Gastroesophageal sphincter (tissue), 3 donors: ENCODE measurements around the gene UTP14A.

ENCODE experiments used
- POLR2A ChIP-seq, 2 donors: fragments of 450-650 bp; IDR thresholded peaks; one replicate each; pipeline ENCODE4 v1.6.1; 2017; ENCODE audit warnings: antibody characterized with exemption in 2 of 2, mild to moderate bottlenecking in 2 of 2, moderate library complexity in 1 of 2
- POLR2AphosphoS5 ChIP-seq: sonication (generic); formaldehyde crosslinking; IDR thresholded peaks from one replicate; pipeline ENCODE4 v1.6.1; 2017; ENCODE audit warnings: antibody characterized with exemption
- TF ChIP-seq, protein P1 (sequence below), 4 experiments: fragments of 200-600 bp in 2 of 4; fragments of 450-650 bp in 2 of 4; sonication (generic) in 1 of 4; IDR thresholded peaks; one replicate each; pipeline ENCODE4 v1.5.1; 2017 to 2019; ENCODE audit warnings: antibody characterized with exemption in 4 of 4, mild to moderate bottlenecking in 2 of 4, moderate library complexity in 2 of 4

GRCh38 chrX:129963729-129964128 lies 57.8 kb downstream of the UTP14A start:
- TF ChIP-seq, protein P1, sequence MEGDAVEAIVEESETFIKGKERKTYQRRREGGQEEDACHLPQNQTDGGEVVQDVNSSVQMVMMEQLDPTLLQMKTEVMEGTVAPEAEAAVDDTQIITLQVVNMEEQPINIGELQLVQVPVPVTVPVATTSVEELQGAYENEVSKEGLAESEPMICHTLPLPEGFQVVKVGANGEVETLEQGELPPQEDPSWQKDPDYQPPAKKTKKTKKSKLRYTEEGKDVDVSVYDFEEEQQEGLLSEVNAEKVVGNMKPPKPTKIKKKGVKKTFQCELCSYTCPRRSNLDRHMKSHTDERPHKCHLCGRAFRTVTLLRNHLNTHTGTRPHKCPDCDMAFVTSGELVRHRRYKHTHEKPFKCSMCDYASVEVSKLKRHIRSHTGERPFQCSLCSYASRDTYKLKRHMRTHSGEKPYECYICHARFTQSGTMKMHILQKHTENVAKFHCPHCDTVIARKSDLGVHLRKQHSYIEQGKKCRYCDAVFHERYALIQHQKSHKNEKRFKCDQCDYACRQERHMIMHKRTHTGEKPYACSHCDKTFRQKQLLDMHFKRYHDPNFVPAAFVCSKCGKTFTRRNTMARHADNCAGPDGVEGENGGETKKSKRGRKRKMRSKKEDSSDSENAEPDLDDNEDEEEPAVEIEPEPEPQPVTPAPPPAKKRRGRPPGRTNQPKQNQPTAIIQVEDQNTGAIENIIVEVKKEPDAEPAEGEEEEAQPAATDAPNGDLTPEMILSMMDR (IDR thresholded peaks at IDR 0.05) = no peak
- TF ChIP-seq POLR2AphosphoS5 = no peak
- TF ChIP-seq POLR2A (IDR thresholded peaks at IDR 0.05) = no peak
